ENCODE measurements around the gene TFRC.

DNA sequence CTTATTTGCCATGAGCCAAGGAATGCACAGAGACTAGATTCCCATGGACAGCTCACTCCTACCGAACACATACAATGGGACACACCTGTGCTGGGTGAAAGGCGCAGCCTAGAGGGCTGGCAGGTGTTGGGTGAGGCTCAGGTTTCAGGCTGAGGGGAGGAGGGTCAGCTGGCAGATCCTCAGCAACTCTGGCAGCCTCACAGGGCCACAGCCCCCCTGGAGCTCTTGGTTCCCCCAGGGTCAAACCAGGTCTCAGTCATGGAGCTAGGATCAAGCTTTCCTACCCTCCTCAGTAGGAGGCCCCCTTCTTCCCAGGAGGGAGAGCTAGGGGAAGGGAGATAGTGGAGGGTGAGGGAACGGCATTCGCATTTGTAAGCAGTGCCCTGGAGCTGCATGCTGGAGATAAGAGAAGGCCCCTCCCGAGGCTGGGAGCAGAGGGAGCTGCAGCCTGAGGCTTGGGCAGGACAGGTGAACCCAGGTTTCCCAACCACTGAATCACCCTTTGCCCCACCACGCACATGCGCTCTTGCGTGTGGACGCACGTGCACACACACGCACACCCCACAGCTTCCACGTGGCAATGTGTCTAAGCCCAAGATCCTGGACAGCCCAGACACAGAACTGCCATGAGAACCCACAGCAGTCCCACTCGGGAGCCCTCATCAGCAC lies 26.3 kb upstream of the TFRC start:
- TF ChIP-seq, protein P1, sequence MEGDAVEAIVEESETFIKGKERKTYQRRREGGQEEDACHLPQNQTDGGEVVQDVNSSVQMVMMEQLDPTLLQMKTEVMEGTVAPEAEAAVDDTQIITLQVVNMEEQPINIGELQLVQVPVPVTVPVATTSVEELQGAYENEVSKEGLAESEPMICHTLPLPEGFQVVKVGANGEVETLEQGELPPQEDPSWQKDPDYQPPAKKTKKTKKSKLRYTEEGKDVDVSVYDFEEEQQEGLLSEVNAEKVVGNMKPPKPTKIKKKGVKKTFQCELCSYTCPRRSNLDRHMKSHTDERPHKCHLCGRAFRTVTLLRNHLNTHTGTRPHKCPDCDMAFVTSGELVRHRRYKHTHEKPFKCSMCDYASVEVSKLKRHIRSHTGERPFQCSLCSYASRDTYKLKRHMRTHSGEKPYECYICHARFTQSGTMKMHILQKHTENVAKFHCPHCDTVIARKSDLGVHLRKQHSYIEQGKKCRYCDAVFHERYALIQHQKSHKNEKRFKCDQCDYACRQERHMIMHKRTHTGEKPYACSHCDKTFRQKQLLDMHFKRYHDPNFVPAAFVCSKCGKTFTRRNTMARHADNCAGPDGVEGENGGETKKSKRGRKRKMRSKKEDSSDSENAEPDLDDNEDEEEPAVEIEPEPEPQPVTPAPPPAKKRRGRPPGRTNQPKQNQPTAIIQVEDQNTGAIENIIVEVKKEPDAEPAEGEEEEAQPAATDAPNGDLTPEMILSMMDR (conservative IDR thresholded peaks at IDR 0.05 in 1 of 2, IDR thresholded peaks at IDR 0.05 in 1 of 2; ENCODE audit: extremely low read depth in 1 of 2, insufficient read depth in 1 of 2, low read depth in 1 of 2, low read length in 2 of 2), result no peak
- no peak for TF ChIP-seq EZH2 (IDR thresholded peaks at IDR 0.05; ENCODE audit: borderline replicate concordance, low read length)
